Activated CD8-positive, alpha-beta memory T cell treated with anti-CD3 and anti-CD28 coated beads, Interleukin-2, amount 50 U/mL, for 1 hour (primary cell): ENCODE results near the gene FAM110A.
"Not testable (repeated sequence)": the region's sequence is repeated elsewhere in the genome, so short reads cannot be mapped to it uniquely, and the experiment has no call there.

Experiments
- DNase-seq: peaks from one replicate; pipeline ENCODE4 v3.0.0-alpha.2; 2020; ENCODE audit errors: extremely low read depth

FAM110A gene

DNA sequence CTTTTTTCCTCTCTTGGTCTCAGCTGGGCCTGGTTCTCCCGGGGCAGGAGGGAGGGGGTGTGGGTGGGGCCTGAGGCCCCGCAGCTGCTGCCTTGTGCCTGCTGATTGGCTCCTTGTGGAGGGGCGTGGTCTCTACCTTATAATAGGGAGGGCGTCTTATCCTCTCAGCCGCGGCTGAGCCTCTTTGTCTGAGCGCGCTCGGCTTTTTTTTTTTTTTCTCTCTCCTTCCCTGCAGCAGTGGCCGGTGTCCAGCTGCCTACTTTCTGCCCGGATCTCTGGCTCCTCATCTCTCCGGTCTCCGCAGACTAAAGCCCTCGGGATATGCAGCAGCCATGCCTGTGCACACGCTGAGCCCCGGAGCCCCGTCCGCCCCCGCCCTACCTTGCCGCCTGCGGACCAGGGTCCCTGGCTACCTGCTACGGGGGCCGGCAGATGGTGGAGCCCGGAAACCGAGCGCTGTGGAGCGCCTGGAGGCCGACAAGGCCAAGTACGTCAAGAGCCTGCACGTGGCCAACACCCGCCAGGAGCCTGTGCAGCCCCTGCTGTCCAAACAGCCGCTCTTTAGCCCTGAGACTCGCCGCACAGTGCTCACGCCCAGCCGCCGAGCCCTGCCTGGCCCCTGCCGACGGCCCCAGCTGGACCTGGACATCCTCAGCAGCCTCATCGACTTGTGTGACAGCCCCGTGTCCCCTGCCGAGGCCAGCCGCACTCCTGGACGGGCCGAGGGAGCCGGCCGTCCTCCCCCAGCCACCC is 11.1 kb downstream of the FAM110A start:
- DNase-seq = peak; percentile 82

DNA sequence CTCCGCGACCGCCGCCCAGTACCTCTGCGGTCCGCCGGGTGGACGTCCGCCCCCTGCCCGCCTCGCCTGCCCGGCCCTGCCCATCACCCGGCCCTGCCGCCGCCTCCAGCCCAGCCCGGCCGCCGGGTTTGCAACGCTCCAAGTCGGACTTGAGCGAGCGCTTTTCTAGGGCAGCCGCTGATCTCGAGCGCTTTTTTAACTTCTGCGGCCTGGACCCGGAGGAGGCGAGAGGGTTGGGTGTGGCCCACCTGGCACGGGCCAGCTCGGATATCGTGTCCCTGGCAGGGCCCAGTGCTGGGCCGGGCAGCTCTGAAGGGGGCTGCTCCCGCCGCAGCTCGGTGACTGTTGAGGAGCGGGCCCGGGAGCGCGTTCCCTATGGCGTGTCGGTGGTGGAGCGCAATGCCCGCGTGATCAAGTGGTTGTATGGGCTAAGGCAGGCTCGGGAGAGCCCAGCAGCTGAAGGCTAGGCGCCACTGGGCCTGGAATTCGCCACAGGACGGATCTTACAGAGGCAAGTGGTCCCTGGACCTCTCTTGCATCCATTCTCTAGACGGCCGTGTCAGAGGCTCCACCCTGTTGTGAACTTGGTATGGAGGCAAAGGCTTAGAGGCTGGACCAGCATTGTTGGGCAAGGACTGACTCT is 11.8 kb downstream of the FAM110A start:
- no peak for DNase-seq

- no peak for DNase-seq
Measured at GRCh38 chr20:845941-846893, 12.7 kb downstream of the FAM110A start.

DNA sequence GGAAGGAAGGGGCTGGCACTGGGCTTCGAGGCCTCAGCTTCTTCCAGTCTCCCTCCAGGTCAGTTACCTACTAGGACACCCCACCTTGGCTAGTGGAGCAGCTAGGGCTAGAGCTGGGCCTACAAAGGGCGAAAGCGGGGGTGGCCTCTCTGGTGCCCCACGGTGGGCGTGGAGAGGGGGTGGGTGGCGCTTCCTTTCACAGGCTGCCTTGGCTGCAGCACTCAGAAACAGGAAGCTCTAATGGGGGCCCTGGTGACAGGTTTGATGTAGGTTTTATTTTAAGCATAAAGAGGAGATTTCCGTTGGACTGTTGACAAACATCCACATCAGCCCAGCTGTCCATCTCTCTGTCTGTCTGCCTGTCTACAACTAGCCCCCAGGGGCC is 13.4 kb downstream of the FAM110A start:
- no peak for DNase-seq

GRCh38 chr20:848193-848592 is 14.7 kb downstream of the FAM110A start:
- no peak for DNase-seq

- not testable (repeated sequence) for DNase-seq
Measured at GRCh38 chr20:848731-849130, 15.2 kb downstream of the FAM110A start.

- DNase-seq = no peak
Measured at GRCh38 chr20:853406-853996, 20.0 kb downstream of the FAM110A start.

DNA sequence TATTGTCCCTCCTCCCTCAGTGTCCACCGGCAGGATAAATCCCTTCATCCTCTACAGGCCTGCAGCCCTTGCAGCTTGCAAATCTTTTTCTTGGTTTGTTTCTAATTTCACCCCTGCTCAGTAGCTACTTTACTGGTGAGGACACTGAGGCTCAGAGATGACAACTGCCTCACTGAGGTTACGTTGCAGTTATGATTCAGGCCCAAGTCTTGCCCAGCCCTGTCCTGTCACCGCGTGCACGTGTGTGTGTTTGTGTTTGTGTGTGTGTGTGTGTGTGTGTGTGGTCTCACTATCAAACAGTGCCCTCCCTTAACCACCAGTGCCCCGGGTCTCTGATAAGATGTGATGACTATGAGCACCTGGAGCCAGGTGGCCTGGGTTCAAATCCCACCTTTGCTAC is 21.1 kb downstream of the FAM110A start:
- DNase-seq = no peak

DNA sequence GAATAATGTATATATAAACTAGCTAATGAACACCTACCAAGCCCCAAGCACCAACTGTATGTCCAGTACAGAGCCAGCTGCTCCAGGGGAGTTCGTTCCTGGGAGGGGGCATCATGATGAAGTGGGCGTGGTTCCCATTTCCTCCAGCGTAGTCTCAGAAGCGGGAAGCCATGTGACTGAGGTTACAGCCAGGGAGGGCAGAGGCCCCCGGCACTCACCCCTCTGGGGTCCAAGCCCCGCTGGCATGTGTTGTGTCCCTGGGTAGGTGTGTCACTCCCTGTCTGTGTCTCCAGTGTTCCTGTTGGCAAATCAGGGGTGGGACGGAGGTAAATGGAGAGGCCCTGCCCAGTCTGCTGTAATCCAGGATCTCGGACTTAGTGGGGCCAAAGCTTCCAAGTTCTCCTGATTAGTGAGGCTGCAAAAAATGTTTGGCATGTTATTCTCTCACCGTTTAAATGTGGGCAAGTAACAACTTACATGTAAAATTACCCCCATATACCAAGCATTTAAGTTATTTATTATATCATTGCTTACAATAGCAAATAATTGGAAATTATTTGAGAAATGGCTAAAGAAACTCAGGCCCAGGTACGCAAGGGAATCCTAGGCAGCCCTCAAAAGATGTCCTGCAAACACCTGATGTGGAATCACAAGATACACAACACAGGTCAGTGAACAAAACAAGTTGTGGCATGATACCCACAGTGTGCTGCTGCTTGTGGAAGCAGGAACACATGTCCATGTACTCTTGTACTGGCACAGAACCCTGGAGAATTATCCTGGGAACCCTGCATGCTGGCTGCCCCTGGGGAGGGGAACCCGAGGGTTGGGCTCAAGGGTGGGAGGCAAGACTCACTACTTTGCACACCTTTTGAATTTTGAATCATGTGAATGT is 22.2 kb downstream of the FAM110A start:
- DNase-seq = no peak

- no peak for DNase-seq
Measured at GRCh38 chr20:856361-856775, 22.9 kb downstream of the FAM110A start.

DNA sequence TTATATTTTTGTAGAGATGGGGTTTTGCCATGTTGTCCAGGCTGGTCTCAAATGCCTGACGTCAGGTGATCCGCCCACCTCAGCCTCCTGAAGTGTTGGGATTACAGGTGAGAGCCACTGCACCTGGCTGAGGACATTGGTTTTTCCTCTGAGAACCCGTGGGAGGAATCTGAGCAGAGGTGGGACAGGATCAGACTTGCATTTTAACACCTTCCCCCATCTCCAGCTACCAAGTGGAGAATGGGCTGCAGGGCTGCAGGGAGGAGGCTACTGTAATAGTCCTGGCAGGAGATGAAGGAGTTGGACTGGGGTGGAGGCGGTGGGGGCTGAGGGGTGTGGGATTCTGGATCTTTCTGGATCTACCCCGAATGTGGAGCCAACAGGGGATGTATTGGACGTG is 24.5 kb downstream of the FAM110A start:
- DNase-seq = no peak

DNA sequence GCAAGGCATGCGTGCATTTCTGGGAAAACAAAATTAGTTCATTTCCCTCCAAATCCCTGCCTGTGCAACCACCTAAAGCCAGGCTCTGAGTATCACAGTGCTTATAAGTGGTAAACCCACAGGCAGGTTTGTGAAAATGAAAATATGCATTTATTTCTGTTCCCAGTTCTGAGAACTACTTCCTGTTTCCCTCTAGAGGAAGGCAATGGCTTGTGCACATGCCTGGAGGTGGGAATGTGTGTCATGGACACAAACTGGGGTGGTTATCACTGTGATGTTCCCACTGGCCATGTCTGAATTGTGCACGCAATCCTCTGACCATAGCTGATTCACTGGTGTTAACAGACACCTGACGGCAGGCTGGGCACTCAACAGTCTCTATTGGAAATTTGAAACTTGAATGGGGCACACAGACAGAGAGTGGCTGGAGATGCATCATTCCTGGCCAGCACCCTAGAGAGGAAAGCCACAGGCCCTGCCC is 26.3 kb downstream of the FAM110A start:
- no peak for DNase-seq

DNA sequence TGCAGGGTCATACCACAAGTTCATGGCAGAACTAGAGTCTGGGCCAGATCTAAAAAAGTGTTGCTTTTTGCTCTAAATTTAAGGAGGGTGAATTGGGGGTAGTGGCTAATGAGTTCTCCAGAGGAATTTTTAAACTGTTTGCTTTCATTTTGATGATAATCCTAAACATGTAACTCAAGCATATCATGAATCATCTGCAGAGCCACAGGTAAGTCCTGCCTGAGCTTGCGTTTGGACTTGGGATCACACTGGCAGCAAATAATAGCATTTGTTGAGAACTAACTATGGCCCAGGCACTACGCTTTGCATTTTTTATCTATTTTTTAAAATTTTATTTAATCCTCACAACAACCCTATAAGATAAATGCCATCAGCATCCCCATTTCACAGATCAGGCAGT is 27.4 kb downstream of the FAM110A start:
- DNase-seq = no peak

GRCh38 chr20:865440-865839 is 31.9 kb downstream of the FAM110A start:
- no peak for DNase-seq

- no peak for DNase-seq
Measured at GRCh38 chr20:868279-868678, 34.8 kb downstream of the FAM110A start.

DNA sequence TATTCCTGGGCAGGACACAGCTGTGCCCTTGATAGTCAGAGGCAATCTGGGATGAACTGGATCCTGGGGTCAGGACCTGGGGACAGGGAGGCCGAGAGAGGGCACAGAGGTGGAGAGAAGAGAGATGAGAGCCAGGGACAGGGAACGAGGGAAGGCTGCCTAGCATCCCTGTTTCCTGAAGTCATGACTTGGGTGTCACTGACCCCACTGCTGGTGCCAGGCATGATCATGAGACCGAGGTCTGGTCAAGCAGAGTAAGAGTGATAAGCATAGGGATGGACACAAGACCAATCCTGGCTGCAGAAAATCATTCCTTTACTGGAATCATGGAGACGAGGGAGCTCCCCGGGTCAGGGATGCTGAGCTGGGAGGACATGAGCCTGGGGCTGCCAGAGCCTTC is 36.1 kb downstream of the FAM110A start:
- no peak for DNase-seq

- DNase-seq = no peak
Measured at GRCh38 chr20:870758-871157, 37.2 kb downstream of the FAM110A start.

DNA sequence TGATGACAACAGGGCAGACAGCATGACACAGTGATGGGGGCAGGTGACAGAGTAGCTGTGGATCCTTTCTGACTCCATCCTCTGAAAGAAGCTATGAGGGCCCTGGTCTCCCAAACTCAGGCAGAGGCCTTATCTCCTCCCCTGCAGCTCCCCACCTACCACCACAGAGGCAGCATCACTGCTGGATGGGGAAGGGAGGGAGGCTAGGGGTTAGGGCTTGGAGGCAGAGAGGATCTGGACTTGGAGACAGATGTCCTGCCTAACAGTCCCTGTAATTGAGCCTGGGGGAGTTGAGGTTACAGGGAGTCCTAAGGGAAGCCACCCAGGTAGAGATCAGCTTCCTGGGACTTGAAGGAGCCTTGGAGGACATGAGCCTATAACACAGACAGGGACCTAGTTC is 37.9 kb downstream of the FAM110A start:
- DNase-seq = no peak

DNA sequence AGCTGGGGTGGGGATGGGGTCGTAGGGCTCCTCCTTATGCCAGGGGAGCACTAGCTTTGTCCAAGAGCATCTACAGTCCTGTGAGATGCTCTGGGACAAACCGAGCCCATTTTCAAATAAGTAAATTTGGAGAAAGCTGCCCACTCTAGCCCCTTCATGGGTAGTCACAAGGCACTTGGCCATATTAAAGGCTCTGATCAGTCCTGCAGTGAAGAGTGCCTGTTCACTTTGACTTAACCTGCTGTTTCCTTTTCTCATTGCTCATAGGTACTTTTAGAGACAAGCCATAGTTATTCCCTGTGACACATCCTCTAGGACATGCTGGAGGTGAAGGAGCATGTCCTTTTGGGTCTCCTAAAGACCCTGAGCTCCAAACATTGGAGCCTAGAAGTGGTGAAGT is 38.4 kb downstream of the FAM110A start:
- no peak for DNase-seq

GRCh38 chr20:872855-873520 is 39.5 kb downstream of the FAM110A start:
- DNase-seq = no peak
